SK-N-SH treated with all-trans-retinoic acid at 6 μM for 48 hours (cell line): ENCODE measurements around the gene ARHGAP10.

ENCODE experiments used
- ARNTL ChIP-seq: fragments of 450-650 bp; formaldehyde crosslinking; IDR thresholded peaks from 2 replicates; pipeline ENCODE4 v1.5.0; 2020; ENCODE audit warnings: low read depth, mild to moderate bottlenecking, moderate library complexity, borderline replicate concordance
- BACH2 ChIP-seq: fragments of 250-450 bp; sonication (Bioruptor Pico); IDR thresholded peaks from 2 replicates; pipeline ENCODE4 v1.9.0; 2021; ENCODE audit warnings: mild to moderate bottlenecking, borderline replicate concordance
- CSDC2 ChIP-seq: fragments of 250-450 bp; sonication (Bioruptor Pico); IDR thresholded peaks from 2 replicates; pipeline ENCODE4 v1.5.0; 2020; ENCODE audit warnings: mild to moderate bottlenecking, moderate library complexity
- CSRNP3 ChIP-seq: fragments of 250-450 bp; sonication (Bioruptor Pico); IDR thresholded peaks from 2 replicates; pipeline ENCODE4 v1.5.1; 2021; ENCODE audit warnings: mild to moderate bottlenecking, moderate library complexity
- ESRRG ChIP-seq: fragments of 250-450 bp; sonication (Bioruptor Pico); IDR thresholded peaks from 2 replicates; pipeline ENCODE4 v1.6.1; 2021; ENCODE audit warnings: mild to moderate bottlenecking
- GLIS3 ChIP-seq: fragments of 250-450 bp; sonication (Bioruptor Pico); IDR thresholded peaks from 2 replicates; pipeline ENCODE4 v1.5.0; 2020; ENCODE audit warnings: mild to moderate bottlenecking, moderate library complexity
- OSR1 ChIP-seq: fragments of 250-450 bp; sonication (Bioruptor Pico); IDR thresholded peaks from 2 replicates; pipeline ENCODE4 v1.8.0; 2022; ENCODE audit warnings: moderate library complexity, mild to moderate bottlenecking, inconsistent platforms
- PATZ1 ChIP-seq: fragments of 250-450 bp; sonication (Bioruptor Pico); IDR thresholded peaks from 2 replicates; pipeline ENCODE4 v1.8.0; 2020; ENCODE audit warnings: mild to moderate bottlenecking, moderate library complexity, borderline replicate concordance
- TCF4 ChIP-seq: fragments of 250-450 bp; sonication (Bioruptor Pico); IDR thresholded peaks from 2 replicates; pipeline ENCODE4 v1.8.0; 2021; ENCODE audit warnings: mild to moderate bottlenecking, moderate library complexity, borderline replicate concordance
- TOX ChIP-seq: fragments of 250-450 bp; sonication (Bioruptor Pico); IDR thresholded peaks from 2 replicates; pipeline ENCODE4 v1.8.0; 2021; ENCODE audit warnings: mild to moderate bottlenecking, moderate library complexity, borderline replicate concordance
- TSHZ2 ChIP-seq: fragments of 250-450 bp; sonication (Bioruptor Pico); IDR thresholded peaks from 2 replicates; pipeline ENCODE4 v1.5.0; 2020; ENCODE audit warnings: mild to moderate bottlenecking, moderate library complexity
- ZFP3 ChIP-seq: fragments of 250-450 bp; sonication (Bioruptor Pico); IDR thresholded peaks from 2 replicates; pipeline ENCODE4 v1.5.0; 2020; ENCODE audit warnings: mild to moderate bottlenecking, moderate library complexity
- ZFP30 ChIP-seq: fragments of 450-650 bp; formaldehyde crosslinking; IDR thresholded peaks from 2 replicates; pipeline ENCODE4 v1.5.0; 2022; ENCODE audit warnings: mild to moderate bottlenecking, moderate library complexity
- TF ChIP-seq, protein P1 (sequence below): fragments of 250-450 bp; sonication (Bioruptor Pico); IDR thresholded peaks from 2 replicates; pipeline ENCODE4 v1.5.1; 2020; ENCODE audit warnings: low read depth, mild to moderate bottlenecking, moderate library complexity

DNA sequence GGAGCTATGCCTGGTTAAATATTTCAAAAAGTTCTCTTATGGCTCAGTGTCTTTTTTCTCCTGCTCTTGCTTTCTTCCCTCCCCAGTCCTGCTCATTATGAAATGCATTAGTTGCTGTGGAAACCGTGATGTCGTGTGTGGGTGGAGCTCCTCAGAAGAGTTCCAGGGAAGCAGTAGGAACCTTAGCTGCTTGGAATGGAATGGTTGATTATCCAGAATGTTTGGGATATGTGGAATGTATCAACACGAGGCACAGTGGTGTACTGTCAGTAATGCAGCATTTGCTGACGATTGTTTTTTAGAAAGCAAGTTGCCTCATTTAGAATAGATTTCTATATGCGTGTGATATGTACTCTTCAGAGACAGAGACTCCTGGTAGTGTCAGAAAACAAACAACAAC is 333.2 kb downstream of the ARHGAP10 start:
- TF ChIP-seq PATZ1 (CRISPR knock-in tag) (no peak), ZFP3 (CRISPR knock-in tag) (no peak), CSDC2 (CRISPR knock-in tag) (no peak), TOX (CRISPR knock-in tag) (no peak), TCF4 (CRISPR knock-in tag) (no peak), OSR1 (no peak), TSHZ2 (no peak), CSRNP3 (no peak), ZFP30 (no peak), GLIS3 (CRISPR knock-in tag) (no peak), BACH2 (CRISPR knock-in tag) (no peak), ARNTL (CRISPR knock-in tag) (no peak), ESRRG (CRISPR knock-in tag) (no peak)
- TF ChIP-seq, protein P1, sequence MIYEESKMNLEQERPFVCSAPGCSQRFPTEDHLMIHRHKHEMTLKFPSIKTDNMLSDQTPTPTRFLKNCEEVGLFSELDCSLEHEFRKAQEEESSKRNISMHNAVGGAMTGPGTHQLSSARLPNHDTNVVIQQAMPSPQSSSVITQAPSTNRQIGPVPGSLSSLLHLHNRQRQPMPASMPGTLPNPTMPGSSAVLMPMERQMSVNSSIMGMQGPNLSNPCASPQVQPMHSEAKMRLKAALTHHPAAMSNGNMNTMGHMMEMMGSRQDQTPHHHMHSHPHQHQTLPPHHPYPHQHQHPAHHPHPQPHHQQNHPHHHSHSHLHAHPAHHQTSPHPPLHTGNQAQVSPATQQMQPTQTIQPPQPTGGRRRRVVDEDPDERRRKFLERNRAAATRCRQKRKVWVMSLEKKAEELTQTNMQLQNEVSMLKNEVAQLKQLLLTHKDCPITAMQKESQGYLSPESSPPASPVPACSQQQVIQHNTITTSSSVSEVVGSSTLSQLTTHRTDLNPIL (CRISPR knock-in tag): no peak
